Measurements from ENCODE around the gene C21orf58. TPM values are rescaled to one million over a fixed set of nuclear protein-coding genes. Genes with fewer than 3 reads are reported as not detected.

Gene C21orf58
- total RNA-seq, 1 donor from 2014 or later: 20.7 TPM

- TF ChIP-seq CTCF (IDR thresholded peaks at IDR 0.05; ENCODE audit: unreplicated experiment): no peak
- H3K27ac Mint-ChIP-seq: no peak overlapping the region
- H3K27me3 Mint-ChIP-seq (ENCODE audit: low read depth): no peaks in the 10 kb centered on the region
- DNase-seq (ENCODE audit: low spot score in 2 of 2, unreplicated experiment in 2 of 2): no peak
- H3K4me1 Mint-ChIP-seq: no peaks in the 10 kb centered on the region
- peaks cover 37% of the 10 kb centered on the region for H3K36me3 Mint-ChIP-seq
- H3K9me3 Mint-ChIP-seq: no peaks in the 10 kb centered on the region
- H3K4me3 Mint-ChIP-seq: no peak overlapping the region
These were observed 20.7 kb upstream of the C21orf58 start for GRCh38 chr21:46344219-46344915.

DNA sequence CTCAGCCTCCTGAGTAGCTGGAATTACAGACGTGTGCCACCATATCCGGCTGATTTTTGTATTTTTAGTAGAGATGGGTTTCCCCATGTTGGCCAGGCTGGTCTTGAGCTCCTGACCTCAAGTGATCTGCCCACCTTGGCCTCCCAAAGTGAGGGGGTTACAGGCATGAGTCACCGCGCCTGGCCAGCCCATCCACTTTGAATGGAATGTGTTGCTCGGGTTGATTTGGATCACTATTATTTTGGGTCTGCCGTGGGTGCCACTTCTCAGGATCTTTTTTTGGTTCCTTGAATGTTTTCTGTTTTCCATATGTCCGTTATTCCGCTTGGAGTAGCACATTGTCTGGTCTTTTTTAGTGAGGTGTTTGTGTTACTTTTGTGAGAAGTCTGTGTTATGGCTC, 17.3 kb upstream of the C21orf58 start:
- Mint-ChIP-seq H3K27me3 (ENCODE audit: low read depth) (no peaks in the 10 kb centered on the region), H3K36me3 (peaks cover 43% of the 10 kb centered on the region), H3K4me1 (no peaks in the 10 kb centered on the region), H3K4me3 (no peak overlapping the region), H3K9me3 (no peaks in the 10 kb centered on the region), H3K27ac (no peak overlapping the region)
- TF ChIP-seq CTCF (IDR thresholded peaks at IDR 0.05; ENCODE audit: unreplicated experiment): no peak
- no peak for DNase-seq (ENCODE audit: low spot score in 2 of 2, unreplicated experiment in 2 of 2)

DNA sequence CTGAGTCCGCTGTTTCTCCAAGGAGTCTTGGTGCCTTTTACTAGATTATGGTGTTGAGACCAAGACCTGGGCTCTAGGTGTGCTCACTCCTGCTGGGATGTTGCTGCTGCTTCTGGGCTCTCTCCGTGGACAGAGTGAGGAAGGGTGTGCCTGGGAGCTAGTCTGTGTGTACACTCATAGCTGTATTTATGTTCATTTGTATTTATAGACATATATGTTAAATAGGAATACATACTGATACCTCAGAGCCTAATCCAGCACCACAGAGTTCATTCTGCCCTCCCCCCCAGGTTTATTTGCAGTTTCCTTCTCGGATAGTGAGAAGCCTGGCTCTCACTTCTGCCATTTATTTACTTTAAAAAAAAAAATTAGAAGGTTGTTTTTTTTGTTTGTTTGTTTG, 12.9 kb upstream of the C21orf58 start:
- no peak overlapping the region for H3K27ac Mint-ChIP-seq
- H3K36me3 Mint-ChIP-seq: peaks cover 40% of the 10 kb centered on the region
- no peaks in the 10 kb centered on the region for H3K9me3 Mint-ChIP-seq
- H3K4me1 Mint-ChIP-seq: no peaks in the 10 kb centered on the region
- H3K4me3 Mint-ChIP-seq: no peak overlapping the region
- no peaks in the 10 kb centered on the region for H3K27me3 Mint-ChIP-seq (ENCODE audit: low read depth)
- no peak for DNase-seq (ENCODE audit: low spot score in 2 of 2, unreplicated experiment in 2 of 2)
- TF ChIP-seq CTCF (IDR thresholded peaks at IDR 0.05; ENCODE audit: unreplicated experiment): no peak

DNA sequence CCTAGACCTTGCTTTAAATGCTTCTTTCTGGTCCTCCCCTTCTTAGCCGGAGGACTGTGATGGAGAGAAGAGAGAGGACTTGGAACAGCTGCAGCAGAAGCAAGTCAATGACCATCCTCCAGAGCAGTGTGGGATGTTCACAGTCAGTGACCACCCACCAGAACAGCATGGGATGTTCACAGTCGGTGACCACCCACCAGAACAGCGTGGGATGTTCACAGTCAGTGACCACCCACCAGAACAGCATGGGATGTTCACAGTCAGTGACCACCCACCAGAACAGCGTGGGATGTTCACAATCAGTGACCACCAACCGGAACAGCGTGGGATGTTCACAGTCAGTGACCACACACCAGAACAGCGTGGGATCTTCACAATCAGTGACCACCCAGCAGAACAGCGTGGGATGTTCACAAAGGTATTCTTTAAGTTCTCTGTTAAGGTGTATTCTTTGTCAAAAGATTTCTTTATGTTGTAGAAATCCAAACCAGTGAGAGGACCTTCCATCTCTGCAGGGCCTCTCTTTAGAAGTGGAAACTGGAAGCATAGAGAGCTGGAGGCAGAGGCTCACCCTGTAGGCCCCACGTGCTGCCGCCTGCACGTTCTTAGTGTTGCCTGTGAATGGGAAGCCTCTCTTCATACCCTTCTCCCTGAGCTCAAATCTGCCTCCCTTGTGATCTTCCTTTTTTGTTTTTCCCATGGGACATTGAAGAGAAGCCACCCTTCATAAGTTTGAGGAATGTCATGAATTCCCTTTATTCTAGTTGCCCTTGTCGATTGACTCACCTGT, 10.9 kb upstream of the C21orf58 start:
- H3K36me3 Mint-ChIP-seq: peaks cover 30% of the 10 kb centered on the region
- H3K4me3 Mint-ChIP-seq: no peak overlapping the region
- H3K9me3 Mint-ChIP-seq: no peaks in the 10 kb centered on the region
- TF ChIP-seq CTCF (IDR thresholded peaks at IDR 0.05; ENCODE audit: unreplicated experiment): no peak
- H3K27me3 Mint-ChIP-seq (ENCODE audit: low read depth): no peaks in the 10 kb centered on the region
- no peak for DNase-seq (ENCODE audit: low spot score in 2 of 2, unreplicated experiment in 2 of 2)
- H3K27ac Mint-ChIP-seq: no peak overlapping the region
- no peaks in the 10 kb centered on the region for H3K4me1 Mint-ChIP-seq

GRCh38 chr21:46329796-46330195, 6.1 kb upstream of the C21orf58 start:
- TF ChIP-seq CTCF (IDR thresholded peaks at IDR 0.05; ENCODE audit: unreplicated experiment): no peak
- H3K9me3 Mint-ChIP-seq: no peaks in the 10 kb centered on the region
- no peak overlapping the region for H3K4me3 Mint-ChIP-seq
- no peak overlapping the region for H3K27ac Mint-ChIP-seq
- H3K4me1 Mint-ChIP-seq: peaks cover 11% of the 10 kb centered on the region
- no peak for DNase-seq (ENCODE audit: low spot score in 2 of 2, unreplicated experiment in 2 of 2)
- H3K27me3 Mint-ChIP-seq (ENCODE audit: low read depth): no peaks in the 10 kb centered on the region
- H3K36me3 Mint-ChIP-seq: peaks cover 20% of the 10 kb centered on the region

Data from mesothelial cell of epicardium (in vitro differentiated cells).